Measurements from ENCODE around the gene CIB1.

DNA sequence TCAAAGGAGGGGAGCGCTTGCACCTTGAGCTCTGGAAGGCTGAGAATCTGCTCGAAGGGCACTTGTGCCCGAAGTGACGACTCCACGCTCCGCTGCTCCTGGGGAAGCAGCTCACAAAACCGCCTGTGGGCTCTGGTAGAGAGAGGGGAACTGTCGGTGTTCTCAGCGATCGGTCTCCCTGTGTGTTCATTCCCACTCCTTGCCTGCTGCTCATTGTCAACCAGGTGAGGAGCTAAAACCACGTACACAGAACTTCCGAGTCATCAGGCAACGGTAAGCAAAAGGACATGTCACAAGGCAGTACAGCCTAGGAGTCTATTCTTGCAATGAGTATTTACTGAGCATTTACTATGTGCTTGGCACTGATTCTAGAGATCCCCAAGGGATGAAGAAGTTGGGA lies 1.5 kb downstream of the CIB1 start:
- TF ChIP-seq, protein P1, sequence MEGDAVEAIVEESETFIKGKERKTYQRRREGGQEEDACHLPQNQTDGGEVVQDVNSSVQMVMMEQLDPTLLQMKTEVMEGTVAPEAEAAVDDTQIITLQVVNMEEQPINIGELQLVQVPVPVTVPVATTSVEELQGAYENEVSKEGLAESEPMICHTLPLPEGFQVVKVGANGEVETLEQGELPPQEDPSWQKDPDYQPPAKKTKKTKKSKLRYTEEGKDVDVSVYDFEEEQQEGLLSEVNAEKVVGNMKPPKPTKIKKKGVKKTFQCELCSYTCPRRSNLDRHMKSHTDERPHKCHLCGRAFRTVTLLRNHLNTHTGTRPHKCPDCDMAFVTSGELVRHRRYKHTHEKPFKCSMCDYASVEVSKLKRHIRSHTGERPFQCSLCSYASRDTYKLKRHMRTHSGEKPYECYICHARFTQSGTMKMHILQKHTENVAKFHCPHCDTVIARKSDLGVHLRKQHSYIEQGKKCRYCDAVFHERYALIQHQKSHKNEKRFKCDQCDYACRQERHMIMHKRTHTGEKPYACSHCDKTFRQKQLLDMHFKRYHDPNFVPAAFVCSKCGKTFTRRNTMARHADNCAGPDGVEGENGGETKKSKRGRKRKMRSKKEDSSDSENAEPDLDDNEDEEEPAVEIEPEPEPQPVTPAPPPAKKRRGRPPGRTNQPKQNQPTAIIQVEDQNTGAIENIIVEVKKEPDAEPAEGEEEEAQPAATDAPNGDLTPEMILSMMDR (IDR thresholded peaks at IDR 0.05; ENCODE audit: insufficient read depth, low read length) = no peak
- TF ChIP-seq, protein P2, sequence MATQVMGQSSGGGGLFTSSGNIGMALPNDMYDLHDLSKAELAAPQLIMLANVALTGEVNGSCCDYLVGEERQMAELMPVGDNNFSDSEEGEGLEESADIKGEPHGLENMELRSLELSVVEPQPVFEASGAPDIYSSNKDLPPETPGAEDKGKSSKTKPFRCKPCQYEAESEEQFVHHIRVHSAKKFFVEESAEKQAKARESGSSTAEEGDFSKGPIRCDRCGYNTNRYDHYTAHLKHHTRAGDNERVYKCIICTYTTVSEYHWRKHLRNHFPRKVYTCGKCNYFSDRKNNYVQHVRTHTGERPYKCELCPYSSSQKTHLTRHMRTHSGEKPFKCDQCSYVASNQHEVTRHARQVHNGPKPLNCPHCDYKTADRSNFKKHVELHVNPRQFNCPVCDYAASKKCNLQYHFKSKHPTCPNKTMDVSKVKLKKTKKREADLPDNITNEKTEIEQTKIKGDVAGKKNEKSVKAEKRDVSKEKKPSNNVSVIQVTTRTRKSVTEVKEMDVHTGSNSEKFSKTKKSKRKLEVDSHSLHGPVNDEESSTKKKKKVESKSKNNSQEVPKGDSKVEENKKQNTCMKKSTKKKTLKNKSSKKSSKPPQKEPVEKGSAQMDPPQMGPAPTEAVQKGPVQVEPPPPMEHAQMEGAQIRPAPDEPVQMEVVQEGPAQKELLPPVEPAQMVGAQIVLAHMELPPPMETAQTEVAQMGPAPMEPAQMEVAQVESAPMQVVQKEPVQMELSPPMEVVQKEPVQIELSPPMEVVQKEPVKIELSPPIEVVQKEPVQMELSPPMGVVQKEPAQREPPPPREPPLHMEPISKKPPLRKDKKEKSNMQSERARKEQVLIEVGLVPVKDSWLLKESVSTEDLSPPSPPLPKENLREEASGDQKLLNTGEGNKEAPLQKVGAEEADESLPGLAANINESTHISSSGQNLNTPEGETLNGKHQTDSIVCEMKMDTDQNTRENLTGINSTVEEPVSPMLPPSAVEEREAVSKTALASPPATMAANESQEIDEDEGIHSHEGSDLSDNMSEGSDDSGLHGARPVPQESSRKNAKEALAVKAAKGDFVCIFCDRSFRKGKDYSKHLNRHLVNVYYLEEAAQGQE (IDR thresholded peaks at IDR 0.05; ENCODE audit: insufficient replicate concordance, low read depth) = no peak
- no peak for TF ChIP-seq GABPA (IDR thresholded peaks at IDR 0.05; ENCODE audit: low read depth)
